DMS114 treated with DMSO at 0.1 percent for 48 hours (cell line): ENCODE measurements around the gene CHCHD6.

Experiments
- DNase-seq: peaks from one replicate; lab custom pipeline; 2025; ENCODE audit not compliant: unreplicated experiment; lab: John Stamatoyannopoulos, UW

The CHCHD6 gene

DNA sequence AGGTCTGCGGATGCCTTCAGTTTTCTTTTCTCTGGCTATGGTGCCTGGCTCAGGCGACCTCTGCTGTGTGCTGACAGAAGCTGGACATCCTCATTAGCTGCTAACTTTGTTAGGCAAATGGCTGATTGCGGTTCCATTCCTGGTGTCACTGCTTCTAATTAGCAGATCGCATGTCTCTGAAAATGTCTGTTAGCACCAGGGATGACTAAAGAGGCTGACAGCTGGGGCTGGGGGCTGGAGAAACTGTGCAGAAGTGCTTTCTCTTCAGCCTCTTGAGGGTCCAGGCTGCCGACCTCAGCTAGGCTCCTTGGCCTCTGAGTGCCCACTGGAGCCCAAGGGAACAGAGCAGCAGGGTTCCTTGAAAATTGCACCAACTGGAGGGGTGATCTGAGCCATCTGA, 39.3 kb downstream of the CHCHD6 start:
- DNase-seq, result no peak

DNA sequence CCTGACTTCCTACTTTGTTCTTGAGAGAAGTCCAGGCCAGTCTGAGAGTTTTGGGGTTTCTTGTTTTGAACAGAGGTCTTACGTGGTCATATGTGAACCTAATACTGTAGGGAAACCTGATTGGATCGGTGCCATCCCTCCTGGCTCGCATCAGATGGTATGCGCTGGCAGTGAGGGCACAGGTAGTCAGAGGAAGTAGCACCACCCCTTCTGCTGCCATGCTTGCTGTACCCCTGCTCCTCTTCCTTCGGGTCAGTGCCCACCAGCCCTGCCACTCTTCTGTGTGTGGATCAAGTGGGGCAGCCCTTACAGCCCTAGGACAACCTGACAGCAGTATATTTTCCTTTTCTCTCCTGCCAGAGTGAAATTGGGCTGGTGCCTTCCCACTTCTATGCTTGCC, 39.7 kb downstream of the CHCHD6 start:
- DNase-seq, result no peak

DNA sequence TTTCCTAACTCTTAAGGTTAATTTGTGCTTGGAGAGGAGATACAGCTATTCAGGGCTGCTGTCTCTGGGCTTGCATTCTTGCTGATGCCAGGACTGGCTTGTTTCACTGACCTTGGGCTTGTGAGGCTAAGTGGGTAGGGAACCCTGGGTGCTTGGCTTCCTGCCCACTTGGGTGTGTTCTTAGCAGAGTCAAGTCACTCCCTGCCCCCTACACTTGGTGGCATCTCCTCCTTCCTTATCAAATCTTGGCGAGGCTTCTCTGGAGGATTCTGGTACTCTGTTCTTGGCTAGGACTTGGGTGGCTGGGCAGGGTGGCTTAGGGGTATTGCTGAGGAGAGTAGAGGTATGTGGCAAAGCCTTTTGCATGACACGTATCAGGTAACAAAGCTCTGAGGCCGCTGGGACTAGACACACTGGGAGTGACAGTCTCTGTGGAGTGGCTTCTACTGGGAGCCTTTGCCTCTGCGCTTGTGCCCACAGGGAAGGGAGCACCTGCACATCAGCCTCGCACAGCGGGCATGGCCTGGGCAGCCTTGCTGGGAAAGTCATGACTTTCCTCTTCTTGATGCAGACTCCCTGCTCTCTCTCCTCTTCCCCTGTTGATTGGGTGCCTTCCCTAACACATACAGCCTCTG, 41.8 kb downstream of the CHCHD6 start:
- DNase-seq, result no peak

DNA sequence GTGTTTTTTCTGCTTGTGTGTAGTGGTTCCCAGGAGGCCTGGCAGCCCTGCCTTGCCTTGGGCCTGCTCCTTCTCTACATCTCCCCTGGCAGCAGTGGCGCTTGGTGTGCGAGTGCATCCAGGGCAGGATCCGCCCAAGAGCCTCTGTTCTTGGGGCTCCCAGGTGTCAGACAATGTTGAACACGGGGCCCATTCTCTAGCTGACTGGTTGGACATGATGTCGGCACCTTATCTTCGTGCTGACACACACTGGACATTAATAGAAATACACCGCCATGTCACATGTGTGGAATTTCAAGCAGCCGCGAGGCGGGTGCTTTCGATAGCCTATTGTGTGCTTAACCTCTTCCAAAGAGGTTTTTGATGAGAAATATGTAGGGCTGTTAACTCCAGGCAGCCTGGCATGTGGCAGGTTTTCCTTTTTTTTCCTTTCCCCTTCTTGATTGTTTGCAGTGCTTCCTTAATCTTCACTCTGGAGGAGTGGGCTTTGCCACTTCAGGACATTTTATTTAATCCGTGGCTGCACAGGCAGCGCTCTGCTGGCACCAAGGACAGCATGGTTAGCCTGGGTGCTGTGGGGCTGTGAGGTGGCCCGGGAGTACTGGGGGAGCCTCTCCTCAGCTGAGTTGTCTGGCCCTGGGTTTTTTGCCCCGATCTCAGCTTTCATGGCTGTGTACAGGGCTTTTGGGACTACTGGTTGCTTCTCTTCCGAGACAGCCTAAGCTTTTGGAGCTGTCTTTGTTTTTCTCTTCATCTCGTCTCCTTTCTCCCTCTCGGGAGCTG, 42.5 kb downstream of the CHCHD6 start:
- no peak for DNase-seq

DNA sequence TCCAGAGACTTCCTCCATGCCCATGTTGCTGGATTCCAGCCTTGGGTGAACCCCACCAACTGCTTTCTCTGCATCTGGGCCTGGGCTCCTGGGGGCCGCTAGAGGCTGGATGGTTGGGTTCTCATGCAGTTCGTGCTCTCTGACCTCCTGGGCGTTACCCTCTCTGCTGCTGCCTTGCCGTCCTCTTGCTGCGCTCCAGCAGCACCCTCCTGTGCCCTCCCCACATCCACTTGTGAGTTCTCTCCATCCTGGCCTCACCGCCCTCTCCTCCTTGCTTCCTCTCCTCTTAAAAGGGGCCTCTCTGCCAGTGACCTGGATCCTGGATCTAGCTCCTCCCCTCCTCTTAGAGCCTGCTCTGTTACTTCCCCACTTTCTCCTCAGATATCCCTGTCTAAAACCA, 43.7 kb downstream of the CHCHD6 start:
- DNase-seq, result no peak

DNA sequence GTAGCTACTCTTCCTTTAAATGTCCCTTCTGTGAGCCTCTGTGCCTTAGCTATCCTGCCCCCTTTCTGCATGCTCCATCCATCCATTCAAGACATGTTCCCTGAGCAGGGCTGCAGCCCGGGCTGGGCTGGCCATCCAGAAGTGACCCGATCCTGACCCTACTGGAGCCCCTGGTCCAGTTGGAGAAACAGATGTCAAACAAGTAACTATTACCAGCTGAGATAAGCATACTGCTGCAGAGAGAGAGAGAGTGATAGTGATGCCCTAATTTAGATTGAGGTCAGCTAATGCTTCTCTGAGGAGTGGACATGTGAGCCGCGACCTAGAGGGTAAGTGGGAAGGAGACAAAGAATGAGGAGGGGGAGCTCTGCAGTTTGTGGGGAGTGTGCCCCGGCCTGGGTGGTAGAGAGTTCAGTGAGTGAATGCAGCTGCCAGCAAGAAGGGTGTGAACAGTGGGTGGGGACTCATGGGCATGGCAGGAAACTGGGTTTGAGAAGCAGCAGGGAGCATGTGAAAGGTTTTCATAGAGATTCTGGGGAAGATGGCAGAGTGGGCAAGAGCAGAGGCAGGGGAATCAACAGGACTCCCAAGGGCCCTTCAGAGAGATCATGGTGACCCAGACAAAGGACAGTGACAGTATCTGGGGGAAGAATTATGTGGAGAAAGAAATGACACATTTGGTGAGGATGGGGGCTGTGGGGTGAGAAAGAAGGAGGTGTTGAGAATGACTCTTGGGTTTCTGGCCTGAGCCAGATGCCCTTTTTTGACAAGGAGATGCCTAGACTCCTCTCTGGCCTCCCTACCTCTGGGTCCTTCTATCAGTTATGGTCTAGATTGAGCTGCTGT, 44.9 kb downstream of the CHCHD6 start:
- no peak for DNase-seq

DNA sequence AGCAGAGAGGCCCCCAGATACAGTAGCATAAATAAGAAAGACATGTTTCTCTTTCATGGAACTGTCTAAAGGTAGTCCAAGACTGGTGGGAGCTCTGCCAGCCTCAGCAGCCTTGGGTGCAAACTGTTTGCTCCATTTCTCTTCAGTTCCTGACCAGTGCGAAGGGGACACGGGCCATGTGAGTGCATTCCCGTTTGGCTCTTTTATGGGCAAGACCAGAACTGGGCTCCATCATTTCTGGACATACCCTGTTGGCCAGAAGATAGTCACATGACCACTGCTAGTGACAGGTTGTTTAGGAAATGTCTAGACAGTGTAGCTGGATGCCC, 45.5 kb downstream of the CHCHD6 start:
- no peak for DNase-seq

DNA sequence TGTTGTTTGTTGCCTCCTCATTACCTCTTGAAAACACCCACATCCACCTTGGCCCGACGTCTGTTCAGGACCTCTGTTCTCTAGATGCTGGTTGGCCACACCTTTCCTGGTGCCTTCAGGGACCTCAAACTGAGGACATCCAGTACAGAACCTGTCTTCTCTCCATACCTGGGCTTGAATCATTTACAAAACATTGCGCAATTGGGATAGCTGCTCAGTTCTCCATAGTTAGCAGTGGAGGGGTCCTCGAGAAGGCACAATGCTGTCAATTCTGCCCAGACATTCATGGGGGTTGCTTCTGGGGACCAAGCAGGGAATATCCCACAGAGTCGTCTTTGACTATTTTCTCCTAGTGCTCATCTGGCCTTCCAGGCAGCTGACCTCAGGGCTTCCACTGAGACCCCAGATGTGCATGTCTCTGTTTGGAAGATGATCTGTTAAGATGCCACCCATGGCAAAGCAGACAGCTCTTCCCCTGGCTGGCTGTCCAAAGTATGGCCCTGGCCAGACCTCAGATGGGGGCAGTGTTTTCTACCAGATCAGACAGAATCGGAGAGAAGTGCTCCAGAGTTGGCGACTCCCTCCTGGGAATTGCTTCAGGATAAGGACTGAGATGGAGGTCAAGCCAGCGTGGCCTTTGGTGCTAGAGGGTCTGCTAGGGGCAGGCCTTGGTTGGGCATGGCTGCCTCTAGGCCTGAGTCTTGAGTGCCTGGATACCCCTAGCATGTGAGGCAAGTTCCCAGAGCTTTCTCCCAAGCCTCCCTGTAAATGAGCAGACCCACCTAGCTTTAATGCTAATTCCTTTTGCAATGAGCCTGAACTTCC, 46.1 kb downstream of the CHCHD6 start:
- DNase-seq, result no peak

DNA sequence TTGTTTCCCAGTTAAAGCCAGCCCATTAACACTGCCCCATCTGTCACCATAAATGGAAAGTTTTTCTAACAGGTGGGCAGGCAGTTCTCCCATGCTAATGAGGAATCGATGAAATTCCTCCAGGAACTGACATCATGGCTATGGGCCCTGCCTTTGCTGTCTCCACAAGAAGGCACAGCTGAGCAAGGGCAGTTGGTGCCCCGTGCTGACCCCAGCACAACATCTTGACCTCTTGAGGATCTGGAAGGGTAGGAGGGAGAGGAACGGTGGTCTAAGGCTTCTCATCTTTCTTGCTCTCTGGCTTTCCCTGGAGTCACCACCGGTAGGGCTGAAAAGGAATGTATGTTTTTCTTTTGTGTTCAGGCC, 46.7 kb downstream of the CHCHD6 start:
- no peak for DNase-seq

DNA sequence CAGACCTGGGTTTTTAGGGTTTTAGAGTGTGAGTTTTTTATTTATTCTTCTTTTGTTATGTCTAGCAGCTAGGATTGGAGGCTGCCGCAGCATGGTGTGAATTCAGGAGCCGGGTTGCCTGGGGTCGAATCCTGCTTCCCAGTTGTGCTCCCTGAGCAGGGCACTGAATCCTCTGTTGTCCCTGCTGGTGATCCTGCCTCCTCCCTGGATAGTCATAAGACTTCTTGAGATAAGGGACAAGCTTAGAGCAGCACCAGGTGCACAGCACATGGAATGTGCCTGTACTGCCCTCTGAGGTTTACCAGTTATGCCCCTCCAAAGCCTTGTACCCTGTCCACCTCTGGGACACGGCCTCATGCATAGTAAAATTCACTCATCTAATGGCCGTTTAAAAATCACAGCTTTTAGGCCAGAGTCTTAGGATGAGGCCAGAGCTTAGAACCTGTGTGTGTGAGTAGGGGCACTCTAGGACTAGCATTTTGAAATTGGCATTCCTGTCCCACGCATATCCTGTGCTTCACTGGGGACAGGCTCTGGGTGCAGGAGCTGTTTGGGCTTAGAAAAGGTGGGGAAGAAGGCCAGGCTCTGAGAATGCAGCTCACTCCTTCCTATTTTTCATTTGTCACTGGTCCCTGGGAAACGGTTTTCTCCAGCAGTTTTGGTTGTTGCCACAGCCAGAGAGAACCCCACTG, 47.7 kb downstream of the CHCHD6 start:
- DNase-seq, result no peak

DNA sequence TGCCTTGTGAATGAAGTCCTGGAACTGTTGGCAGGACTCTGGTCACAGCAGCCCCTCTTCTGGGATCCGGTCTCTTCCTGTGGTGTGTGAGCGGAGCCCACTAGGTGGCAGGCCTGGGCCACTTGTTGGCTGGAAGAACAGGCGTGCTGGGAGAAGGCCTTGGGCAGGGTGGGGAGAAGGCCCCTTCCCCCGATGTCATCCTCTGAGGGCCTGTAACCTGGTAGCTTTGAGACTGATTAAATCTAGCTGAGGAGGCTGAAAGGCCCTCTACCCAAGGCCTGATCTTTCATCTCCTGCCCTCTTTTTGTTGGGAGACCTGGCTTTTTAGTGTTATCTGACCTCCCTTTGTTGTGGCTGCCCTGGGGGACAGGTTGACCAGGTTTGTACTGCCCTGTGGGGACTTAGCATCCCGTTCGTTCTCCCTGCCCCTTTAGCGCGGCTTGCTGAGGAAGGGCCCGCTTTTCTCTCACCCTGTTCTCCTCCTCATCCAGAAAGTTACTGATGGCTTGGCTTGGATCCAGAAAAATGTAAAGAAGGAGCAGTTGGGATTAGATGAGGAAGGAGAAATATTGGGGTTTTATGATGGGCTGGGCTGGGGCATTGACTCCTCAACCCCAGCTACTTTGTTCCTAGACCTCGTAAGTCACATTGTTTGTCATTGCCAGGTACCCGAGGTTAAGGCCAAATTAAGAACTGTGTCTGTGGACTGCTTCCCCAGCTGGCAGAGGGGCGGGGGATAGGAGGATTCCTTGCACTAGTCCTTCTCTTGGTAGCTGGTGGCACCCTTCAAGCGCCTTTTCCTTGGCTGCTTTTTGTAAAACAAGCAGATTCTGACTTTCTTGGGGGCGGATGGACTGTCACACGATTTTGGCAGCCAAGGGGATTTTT, 48.5 kb downstream of the CHCHD6 start:
- peak; percentile 40 for DNase-seq

DNA sequence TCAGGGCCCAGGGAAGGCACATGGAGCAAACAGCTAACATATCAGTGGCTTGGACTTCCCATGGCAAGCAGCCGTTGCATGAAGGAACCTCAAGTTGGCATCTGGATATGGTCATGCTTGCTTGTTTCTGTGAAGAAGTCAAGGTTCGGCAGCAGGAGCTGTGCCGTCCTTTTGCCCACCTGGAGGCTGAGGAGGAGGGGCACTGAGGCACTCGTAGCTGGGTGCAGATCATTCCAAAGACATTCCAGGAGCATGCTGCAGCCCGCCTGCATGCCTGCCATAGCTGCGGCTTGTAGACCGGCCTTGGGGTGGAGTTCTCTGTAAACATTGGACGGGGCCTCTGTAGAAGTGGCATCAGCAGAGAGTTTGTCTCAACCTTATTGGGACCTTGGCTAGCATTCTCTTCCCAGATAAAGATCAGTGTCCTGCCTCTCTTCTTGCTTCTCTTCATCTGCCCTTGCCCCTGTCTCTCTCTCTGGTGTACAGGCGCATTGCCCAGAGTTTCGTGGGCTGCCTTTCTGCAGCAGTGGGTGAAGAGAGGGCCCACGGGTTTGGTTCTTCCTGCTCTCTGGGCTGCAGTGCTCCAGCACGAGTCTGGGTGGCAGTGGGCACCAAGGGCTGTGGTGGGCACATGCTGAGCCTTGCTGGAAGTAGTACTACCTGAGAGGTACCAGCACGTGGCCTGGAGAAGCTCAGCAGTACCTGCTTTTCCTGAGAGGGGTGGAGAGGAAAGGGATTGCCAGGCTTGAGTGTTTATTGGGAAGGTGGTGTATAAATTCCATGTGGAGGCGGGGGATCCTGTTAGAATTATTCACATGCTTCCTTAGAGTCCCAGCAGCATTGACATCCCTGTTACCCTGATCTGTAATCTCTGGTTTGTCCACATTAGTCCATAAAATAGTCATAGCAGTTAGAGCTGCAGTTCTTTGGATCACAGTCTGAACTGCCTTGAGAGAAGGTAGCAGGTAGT, 49.4 kb downstream of the CHCHD6 start:
- DNase-seq, result no peak

DNA sequence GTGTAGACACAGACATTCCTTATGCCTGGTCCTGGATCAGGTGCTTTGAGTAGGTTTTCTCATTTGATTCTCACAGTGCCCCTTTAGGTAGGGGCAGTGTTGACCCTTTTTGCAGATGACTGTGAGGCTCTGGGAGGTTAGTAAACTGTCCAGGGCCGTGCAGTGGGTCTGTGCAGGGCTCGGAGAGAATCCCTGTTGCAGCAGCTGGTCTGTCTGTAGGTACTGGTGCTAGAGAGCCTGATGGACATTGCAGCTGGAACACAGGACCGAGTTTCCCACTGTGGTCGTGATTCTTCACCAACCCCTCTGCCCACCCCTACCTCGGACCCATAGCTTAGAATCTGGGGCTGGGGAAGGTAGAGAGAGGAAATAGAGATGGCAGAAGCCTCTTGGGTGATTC, 51.8 kb downstream of the CHCHD6 start:
- DNase-seq, result no peak

DNA sequence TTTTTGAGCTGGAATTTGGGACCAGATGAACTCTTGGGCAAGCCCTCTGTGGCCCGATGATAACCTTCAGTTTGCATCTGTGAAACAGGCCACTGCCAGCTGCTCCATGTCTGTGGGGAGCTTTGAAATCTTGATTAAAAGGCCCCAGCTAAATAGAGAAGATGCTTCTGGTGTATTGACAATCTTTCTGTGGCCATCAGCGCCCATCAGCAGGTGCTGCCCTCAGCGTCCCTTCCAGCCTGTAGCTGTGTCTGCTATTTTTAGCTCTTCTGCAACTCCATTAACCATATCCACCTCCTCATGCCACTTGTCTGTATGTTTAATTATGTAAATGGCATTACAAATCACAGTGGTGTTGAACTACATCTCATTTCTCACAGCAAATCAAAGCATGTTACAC, 54.0 kb downstream of the CHCHD6 start:
- no peak for DNase-seq

DNA sequence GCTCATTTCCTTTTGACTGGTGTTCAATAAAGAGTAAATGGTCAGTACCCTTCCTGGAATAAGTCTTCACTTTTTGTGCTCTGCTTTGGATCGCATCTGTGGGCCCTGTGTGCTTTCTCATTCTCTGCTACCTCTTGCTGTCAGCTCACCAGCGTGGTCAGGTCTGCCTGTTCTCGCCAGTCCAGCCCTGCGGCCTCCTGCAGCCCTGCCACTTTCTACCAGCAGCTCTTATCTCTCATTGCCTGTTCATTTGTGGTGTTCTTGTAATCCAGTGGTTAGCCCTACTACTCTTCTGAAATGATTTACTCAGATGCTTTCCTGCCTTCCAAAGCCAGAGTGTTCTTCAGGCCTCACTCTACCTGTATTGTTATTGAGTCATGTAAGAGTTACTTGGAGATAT, 54.8 kb downstream of the CHCHD6 start:
- no peak for DNase-seq

DNA sequence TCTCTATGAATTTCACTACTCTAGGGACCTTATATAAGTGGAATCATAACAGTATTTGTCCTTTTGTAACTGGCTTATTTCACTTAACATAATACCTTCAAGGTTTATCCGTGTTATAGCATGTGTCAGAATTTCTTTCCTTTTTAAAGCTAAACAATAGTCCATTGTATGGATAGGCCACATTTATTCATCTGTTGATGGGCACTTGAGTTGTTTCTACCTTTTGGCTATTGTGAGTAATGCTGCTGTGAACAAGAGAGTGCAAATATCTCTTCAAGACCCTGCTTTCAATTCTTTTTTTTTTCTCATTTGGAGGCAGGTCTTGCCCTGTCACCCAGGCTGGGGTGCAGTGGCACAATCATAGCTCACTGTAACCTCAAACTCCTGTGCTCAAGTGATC, 56.5 kb downstream of the CHCHD6 start:
- DNase-seq, result no peak

DNA sequence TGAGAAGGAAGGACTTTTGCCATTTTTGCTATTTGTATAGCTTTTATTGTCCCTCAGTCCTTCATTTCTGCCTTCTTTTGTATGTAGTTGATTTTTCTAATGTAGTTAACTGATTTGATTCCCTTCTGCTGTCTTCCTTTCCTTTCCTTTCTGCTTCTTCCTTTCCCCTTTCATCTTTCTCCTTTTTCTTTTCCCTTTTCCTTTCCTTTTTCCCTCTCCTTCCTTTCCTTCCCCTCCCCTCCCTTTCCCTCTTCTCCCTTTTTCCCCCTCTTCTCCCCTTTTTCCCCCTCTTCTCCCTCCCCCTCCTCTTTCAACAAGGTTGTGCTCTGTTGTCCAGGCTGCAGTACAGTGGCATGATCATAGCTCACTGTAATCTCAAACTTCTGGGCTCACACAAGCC, 59.0 kb downstream of the CHCHD6 start:
- no peak for DNase-seq

DNA sequence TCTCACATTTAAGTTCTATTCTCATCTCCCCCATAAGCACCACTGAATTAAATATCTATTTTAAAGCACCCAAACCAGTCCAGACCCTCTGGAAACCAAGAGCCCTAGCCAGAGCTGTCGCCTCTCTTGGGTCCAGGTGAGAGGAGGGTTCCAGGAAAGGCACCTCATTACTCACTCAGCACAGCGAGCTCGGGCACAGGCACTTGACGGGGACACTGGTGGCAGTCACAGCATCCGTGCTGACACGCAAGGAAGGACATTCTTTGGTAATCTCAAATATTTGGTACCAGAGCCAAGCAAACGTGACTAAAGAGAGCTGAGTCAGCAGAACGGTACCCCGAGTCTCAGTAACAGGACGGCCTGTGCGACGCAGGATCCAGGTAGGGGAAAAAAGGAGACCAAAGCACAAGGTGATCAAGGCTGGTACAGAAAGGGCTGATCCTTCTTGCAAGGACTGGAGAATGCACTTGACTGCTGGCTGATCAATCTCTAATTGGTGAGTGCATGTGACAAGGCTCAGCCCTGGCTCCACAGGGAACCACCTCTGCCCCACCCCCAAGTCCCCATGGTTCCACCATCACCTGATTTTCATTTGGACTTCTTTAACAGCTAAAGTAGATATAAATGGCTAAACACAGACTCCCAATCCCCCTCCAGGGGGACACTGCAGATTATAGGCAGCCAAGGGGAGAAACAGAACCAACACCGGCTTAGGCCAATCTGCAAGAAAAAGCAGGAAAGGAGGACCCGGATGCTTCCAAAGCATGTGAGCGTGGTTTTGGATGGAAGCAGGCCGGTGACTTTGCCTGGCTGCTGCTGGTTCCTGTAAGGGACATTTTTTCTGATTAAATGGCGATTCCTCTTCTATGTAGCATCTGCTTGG, 61.4 kb downstream of the CHCHD6 start:
- DNase-seq, result no peak
